NCI-H1105 (cell line): ENCODE measurements around the gene SOX3.

ENCODE experiments used
- DNase-seq: peaks from one replicate; lab custom pipeline; 2025; lab: John Stamatoyannopoulos, UW

Gene SOX3

DNA sequence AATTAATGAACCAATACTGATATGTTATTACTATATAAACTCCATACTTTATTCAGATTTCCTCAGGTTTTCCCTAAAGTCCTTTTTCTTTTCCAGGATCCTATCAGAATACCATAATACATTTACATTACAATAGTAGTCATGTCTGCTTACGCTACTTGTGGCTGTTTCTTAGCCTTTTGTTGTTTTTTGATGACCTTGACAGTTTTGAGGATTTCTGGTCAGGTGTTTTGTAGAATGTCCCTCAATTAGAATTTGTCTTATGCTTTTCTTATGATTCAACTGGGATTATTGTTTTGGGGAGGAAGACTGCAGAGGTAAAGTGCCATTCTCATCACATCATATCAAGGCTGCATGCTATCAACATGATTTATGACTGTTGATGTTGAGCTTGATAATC is 9.1 kb downstream of the SOX3 start:
- DNase-seq, result no peak

DNA sequence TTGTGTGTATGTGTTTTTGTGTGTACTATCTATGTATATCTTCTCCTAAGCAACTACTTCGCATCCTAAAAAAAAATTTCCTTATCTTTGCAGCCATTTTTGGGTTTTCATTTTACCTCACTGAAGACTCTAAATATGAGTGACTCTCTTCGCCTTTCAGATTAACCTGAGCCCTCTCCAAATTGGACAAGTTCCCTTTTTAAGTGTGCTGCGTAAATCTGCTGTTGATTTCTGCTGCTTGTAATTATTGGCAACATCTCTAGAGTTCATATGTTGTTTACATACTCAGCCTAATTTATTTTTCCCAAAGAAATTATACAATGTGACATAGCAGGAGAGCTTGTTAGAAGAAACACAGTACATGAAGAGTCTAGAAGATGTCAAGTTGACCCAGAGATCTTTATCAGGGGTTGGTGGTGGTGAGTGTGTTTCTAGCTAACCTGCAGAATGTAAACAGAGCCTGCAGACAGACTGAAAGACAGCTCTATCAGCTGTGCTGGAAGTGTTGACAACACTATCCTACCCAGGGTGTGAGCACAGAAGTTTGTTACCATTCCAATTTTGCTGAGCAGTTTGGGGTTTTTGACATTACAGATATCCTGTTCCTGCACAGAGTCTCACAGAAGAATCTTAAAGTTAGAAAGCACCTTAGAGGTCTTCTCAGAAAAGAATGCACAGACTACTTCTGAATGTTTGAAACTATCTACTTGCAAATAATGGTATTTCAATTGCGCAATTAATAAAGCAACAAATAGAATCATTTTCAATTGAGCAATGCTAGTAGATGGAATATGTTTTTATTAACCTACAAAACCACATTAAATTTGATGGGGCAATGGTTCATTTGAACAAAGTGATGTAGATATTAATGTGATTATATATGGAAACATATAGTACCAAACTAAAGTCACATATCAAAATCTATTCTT is 12.5 kb downstream of the SOX3 start:
- DNase-seq, result no peak

DNA sequence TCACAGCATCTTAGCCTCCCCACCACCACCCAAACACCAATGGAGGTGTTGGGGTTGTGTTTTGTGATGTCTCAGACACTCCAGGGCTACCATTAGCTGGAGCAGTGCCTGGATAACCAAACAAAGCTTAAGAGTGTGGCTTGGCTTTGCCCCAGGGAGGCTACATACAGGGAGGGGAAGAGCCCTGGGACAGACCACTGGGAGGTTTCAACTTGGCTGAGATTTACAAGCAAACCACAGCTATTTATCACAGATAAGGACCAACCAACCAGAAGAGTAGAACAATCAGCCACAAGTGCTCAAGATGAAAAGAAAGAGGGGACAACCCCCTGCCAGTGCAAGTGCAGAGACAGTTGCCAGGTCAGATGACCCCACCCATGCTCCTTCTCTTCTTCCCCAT is 24.1 kb downstream of the SOX3 start:
- no peak for DNase-seq

DNA sequence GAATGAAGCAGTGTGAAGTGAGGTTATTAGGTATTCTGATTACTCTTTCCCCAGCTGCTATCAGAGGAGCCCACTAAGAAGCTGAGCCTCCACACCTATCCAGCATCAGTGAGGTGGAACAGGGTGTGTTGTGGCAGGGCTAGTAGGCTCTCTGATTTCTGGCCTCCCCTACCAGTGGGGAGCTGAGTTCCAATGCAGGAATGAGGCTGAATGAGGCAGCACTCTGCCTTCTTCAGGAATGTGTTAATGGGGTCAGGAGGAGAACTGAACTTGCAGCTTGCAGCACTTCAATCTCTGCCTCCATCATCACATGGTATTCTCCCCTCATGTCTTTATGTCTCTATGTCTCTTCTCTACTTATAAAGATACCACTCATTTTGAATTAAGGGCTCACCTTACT is 26.9 kb downstream of the SOX3 start:
- DNase-seq, result no peak

DNA sequence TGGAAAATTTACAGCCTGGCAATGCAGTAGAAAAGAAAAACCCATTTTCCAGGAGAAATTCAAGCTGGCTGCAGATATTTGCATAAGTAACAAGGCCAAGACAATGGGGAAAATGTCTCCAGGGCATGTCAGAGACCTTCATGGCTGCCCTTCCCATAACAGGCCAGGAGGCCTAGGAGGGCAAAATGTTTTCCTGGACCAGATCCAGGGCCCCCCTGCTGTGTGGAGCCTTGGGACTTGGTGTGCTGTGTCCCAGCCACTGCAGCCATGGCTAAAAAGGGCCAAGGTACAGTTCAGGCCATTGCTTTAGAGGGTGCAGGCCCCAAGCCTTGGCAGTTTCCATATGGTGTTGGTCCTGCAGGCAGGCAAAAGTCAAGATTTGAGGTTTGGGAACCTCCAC is 29.8 kb downstream of the SOX3 start:
- no peak for DNase-seq

DNA sequence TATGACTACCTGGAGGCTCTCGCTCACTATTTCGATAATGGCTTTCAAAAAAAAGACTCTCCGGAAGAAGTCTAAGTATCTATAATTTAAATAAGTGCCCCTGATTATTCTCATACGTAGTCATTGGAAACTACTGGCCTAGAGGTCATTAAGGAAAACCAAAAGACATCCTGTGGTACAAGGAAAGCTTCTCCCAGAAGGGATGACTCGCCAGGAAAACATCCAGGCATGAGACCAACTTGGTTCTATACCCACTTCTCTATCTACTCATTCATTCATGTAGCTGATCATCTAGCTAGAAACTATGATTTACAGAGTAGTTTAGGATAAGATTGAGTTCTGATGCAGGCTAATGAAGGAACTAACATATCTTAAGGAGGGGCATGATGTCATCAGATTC is 37.7 kb downstream of the SOX3 start:
- no peak for DNase-seq
